K562 treated with DMSO at 1 percent for 24 hours (cell line): ENCODE measurements around the gene PPP1R1C. TPM values are rescaled to one million over a fixed set of nuclear protein-coding genes. Genes with fewer than 3 reads are reported as not detected.

Source experiments
- total RNA-seq: library from RNA; unstranded; fragments of 300-600 nt; gene quantifications from 2 replicates; pipeline ENCODE4 v1.2.3, GENCODE V29; 2022; ENCODE audit warnings: low read depth; ENCODE audit not compliant: insufficient read depth

Gene PPP1R1C, protein sequence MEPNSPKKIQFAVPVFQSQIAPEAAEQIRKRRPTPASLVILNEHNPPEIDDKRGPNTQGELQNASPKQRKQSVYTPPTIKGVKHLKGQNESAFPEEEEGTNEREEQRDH
- not detected in 2 replicates for total RNA-seq

DNA sequence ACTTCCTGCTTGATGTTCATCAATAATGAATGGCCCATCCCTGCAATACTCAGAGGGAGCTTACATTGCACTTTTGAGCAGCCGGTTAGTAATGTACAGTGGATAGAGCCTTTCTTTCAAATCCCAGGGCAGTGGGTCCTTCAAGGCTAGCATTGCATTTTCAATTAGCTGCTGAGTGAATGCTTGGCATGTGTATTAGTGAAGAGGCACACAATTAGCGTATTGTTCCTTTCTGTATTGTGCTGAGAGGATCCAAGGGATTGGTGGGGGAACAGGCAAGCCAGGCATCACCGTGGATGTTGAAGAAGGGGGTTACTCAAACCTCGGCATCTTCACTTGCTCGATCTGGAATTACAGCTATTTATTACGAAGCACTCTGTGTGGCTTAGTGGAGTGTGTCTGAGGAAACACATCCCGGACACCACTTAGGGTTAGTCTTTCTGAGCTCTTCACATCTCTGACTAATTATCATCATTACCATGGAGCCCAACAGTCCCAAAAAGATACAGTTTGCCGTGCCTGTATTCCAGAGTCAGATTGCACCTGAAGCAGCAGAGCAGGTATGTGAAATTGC lies at the start of gene PPP1R1C:
PPP1R1C (plus strand) TSS at position 222 of the 574 bp plus-strand sequence; CDS start at position 480, 258 bp downstream.

Other genes starting within 250 kb of the PPP1R1C start
- gene ITPRID2, start 94.1 kb upstream of the PPP1R1C start, total RNA-seq = 28.9 and 32.3 TPM in 2 replicates